ENCODE measurements around the gene GABRG3. TPM values are rescaled to one million over a fixed set of nuclear protein-coding genes. Genes with fewer than 3 reads are reported as not detected.

GABRG3 gene
- total and polyA plus RNA-seq, 7 donors, result under 0.01 to 0.28 (median 0.05) TPM; not detected in 3

DNA sequence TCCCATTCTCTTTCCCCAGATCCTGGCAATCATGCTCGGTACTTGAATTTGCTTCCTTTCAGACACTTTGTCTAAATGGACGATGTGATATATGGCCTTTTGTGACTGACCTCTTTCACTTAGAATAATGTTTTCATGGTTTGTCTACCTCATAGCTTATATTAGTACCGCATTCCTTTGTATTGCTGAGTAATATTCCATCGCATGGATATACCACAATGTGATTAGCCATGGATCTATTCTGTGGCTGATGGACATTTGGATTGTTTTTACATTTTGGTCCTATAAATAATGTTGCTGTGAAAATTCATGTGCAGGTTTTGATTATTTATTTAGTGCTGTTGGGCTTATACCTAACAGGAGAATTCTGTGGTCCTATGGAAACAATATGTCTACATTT, 458.6 kb downstream of the GABRG3 start:
- DNase-seq, result no peak
- H3K36me3 ChIP-seq, result no peaks in the 10 kb centered on the region
- intact Hi-C loops (cut with DNase I), result no loop called here
- 93 to 95% methylated on average over 4 of the region's 4 CpGs for WGBS, 2 donors
- no peak overlapping the region for H3K27ac ChIP-seq
- H3K4me3 ChIP-seq, result no peak overlapping the region
- peaks cover 0 to 2% (median 0%) of the 10 kb centered on the region in 4 donors for H3K9me3 ChIP-seq
- H3K27me3 ChIP-seq, result no peaks in the 10 kb centered on the region
- no peaks in the 10 kb centered on the region for H3K4me1 ChIP-seq
- TF ChIP-seq EP300 (IDR thresholded peaks at IDR 0.05), result no peak
- TF ChIP-seq, protein P1, sequence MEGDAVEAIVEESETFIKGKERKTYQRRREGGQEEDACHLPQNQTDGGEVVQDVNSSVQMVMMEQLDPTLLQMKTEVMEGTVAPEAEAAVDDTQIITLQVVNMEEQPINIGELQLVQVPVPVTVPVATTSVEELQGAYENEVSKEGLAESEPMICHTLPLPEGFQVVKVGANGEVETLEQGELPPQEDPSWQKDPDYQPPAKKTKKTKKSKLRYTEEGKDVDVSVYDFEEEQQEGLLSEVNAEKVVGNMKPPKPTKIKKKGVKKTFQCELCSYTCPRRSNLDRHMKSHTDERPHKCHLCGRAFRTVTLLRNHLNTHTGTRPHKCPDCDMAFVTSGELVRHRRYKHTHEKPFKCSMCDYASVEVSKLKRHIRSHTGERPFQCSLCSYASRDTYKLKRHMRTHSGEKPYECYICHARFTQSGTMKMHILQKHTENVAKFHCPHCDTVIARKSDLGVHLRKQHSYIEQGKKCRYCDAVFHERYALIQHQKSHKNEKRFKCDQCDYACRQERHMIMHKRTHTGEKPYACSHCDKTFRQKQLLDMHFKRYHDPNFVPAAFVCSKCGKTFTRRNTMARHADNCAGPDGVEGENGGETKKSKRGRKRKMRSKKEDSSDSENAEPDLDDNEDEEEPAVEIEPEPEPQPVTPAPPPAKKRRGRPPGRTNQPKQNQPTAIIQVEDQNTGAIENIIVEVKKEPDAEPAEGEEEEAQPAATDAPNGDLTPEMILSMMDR (IDR thresholded peaks at IDR 0.05), result no peak
- no peak for TF ChIP-seq POLR2A (IDR thresholded peaks at IDR 0.05)
- TF ChIP-seq POLR2AphosphoS5 (IDR thresholded peaks at IDR 0.05), result no peak

DNA sequence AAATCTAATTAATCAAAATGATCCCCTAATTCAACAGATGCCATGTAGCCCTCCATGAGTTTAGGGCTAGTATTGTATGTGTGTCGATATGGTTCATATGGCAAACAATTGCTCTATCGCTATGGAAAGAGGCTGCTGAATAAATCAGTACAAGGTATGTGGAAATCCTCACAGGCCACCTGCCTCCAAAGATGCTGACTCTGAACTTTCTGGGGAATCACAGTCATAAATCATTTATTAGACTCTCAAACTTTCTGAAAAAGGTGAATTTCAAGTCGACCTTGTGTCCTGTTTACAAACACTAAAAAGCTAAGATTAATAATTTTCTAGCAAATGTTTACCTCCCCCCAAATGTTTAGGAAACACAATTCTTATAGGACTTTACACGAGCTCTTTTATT, 462.6 kb downstream of the GABRG3 start:
- Histone ChIP-seq H3K9me3 (peaks cover 0 to 2% (median 0%) of the 10 kb centered on the region in 4 donors), H3K4me3 (no peak overlapping the region), H3K27ac (no peak overlapping the region), H3K27me3 (no peaks in the 10 kb centered on the region), H3K4me1 (no peaks in the 10 kb centered on the region), H3K36me3 (no peaks in the 10 kb centered on the region)
- no peak for DNase-seq
- WGBS, 2 donors, result 67 to 69% methylated on average over 4 of the region's 4 CpGs
- TF ChIP-seq EP300 (IDR thresholded peaks at IDR 0.05) (no peak), POLR2A (IDR thresholded peaks at IDR 0.05) (no peak), POLR2AphosphoS5 (IDR thresholded peaks at IDR 0.05) (no peak)
- TF ChIP-seq, protein P1 (IDR thresholded peaks at IDR 0.05), result no peak
- intact Hi-C loops (cut with DNase I), result no loop called here

DNA sequence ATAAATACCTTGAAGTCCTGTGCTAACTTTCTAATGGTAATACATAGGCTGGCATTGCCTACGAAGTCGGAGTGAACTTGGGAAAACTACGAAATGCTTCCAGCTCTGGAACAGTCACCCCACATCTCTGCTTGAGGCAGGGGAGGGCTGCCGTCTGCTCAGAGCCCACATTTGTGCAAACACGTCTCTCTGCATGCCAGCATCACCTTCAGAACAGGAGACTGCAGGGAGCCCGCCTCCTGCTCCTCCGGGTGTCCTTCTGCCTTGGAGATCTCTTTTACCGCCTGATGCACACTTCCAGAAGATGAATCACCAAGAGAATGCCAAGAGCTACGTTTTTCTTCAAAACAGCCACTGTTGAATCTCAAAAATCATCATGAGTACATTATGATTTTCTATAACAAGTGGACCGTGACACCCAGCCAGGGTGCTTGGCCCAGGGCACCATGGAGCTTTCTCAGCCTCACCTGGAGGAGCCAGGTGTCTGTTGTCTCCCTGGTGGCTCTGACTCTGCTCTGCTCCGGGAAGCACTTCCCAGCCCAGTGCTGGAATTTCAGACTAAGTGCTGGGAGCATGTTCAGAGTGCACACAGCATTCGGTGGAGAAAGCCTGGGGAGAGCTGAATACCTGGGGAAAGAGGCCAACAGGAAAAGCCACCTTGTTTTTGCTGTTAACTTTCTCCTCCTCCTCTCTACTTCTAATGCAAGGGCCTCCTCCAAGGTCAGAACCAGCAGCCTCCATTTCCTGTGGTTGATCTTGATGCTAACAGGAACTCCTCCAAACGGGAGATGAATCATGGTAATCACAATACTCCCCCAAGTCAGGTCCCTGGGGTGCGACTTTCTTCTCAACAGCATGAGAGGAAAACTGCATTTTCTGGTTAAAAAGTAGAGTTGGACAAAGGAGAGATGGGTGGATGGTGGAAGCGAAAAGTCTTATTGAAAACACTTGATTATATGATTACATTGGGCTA, 467.7 kb downstream of the GABRG3 start:
- H3K36me3 ChIP-seq, result no peaks in the 10 kb centered on the region
- H3K4me1 ChIP-seq, result no peaks in the 10 kb centered on the region
- intact Hi-C loops (cut with DNase I), result no loop called here
- no peak overlapping the region for H3K27ac ChIP-seq
- peaks cover 0 to 4% (median 0%) of the 10 kb centered on the region in 4 donors for H3K9me3 ChIP-seq
- DNase-seq, result no peak
- H3K27me3 ChIP-seq, result no peaks in the 10 kb centered on the region
- TF ChIP-seq POLR2AphosphoS5 (IDR thresholded peaks at IDR 0.05) (no peak), EP300 (IDR thresholded peaks at IDR 0.05) (no peak), POLR2A (IDR thresholded peaks at IDR 0.05) (no peak)
- TF ChIP-seq, protein P1 (IDR thresholded peaks at IDR 0.05), result no peak
- WGBS, 2 donors, result 75 to 77% methylated on average over 15 of the region's 15 CpGs
- no peak overlapping the region for H3K4me3 ChIP-seq

DNA sequence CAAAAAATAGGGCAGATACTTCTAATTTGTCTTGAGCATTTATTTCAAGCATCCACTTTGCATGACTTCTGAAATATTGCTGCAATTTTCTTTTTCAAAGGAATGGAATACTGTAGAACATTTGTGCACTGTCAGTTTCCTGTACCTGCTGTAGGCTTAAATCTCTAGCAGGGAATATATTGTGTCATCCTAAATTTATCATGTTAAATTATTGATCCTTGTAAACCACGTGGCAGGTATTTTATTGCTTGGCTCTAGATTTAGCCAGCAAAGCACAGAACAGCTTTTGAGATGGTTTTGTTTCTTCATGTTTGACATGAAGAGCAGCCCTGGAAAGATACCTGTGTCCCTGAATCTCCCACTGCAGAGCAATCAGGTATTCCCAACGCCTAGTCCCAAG, 470.1 kb downstream of the GABRG3 start:
- Histone ChIP-seq H3K27me3 (no peaks in the 10 kb centered on the region), H3K4me1 (no peaks in the 10 kb centered on the region), H3K27ac (no peak overlapping the region), H3K36me3 (no peaks in the 10 kb centered on the region), H3K9me3 (peaks cover 0 to 4% (median 0%) of the 10 kb centered on the region in 4 donors), H3K4me3 (no peak overlapping the region)
- WGBS, 2 donors, result 42 to 63% methylated on average over 2 of the region's 2 CpGs
- intact Hi-C loops (cut with DNase I), result no loop called here
- TF ChIP-seq POLR2A (IDR thresholded peaks at IDR 0.05) (no peak), POLR2AphosphoS5 (IDR thresholded peaks at IDR 0.05) (no peak), EP300 (IDR thresholded peaks at IDR 0.05) (no peak)
- TF ChIP-seq, protein P1 (IDR thresholded peaks at IDR 0.05), result no peak
- no peak for DNase-seq
